Sigmoid colon (tissue), 7 donors: ENCODE results near the gene CUL4B. TPM values are rescaled to one million over a fixed set of nuclear protein-coding genes. Genes with fewer than 3 reads are reported as not detected.
"Not testable (repeated sequence)": the region's sequence is repeated elsewhere in the genome, so short reads cannot be mapped to it uniquely, and the experiment has no call there.

Experiments used
- DNase-seq: peaks from one replicate; pipeline ENCODE4 v3.0.0-alpha.2; 2019
- H3K27ac ChIP-seq, 4 donors: fragments of 200-600 bp; sonication (generic); one replicate each; pipeline ENCODE4 v1.5.1; 2016 to 2019; ENCODE audit warnings: mild to moderate bottlenecking in 1 of 4
- H3K27me3 ChIP-seq, 3 donors: fragments of 200-600 bp; sonication (generic); one replicate each; pipeline ENCODE4 v1.5.1; 2019; ENCODE audit warnings: mild to moderate bottlenecking in 1 of 3
- H3K36me3 ChIP-seq, 4 donors: fragments of 200-600 bp; sonication (generic); one replicate each; pipeline ENCODE4 v1.5.1; 2016 to 2019
- H3K4me1 ChIP-seq, 4 donors: fragments of 200-600 bp; sonication (generic); one replicate each; pipeline ENCODE4 v1.5.1; 2017 to 2019
- H3K4me3 ChIP-seq, 4 donors: fragments of 200-600 bp; sonication (generic); one replicate each; pipeline ENCODE4 v1.5.1; 2017 to 2019; ENCODE audit warnings: mild to moderate bottlenecking in 2 of 4, moderate library complexity in 1 of 4
- H3K9me3 ChIP-seq, 4 donors: fragments of 200-600 bp in 3 of 4; sonication (generic) in 3 of 4; one replicate each; pipeline versions ENCODE4 v1.5.1 to v1.6.1; 2013 to 2019
- CTCF ChIP-seq, 4 experiments: fragments of 450-650 bp in 3 of 4; fragments of 200-600 bp in 1 of 4; IDR thresholded peaks; one replicate each; pipeline ENCODE4 v1.5.1; 2016 to 2019; ENCODE audit warnings: antibody characterized with exemption in 4 of 4, mild to moderate bottlenecking in 3 of 4, moderate library complexity in 2 of 4
- EP300 ChIP-seq, 4 donors: sonication (generic); formaldehyde crosslinking; IDR thresholded peaks; one replicate each; pipeline ENCODE4 v1.6.1; 2017; ENCODE audit warnings: antibody characterized with exemption in 4 of 4
- POLR2A ChIP-seq, 2 donors: fragments of 450-650 bp; IDR thresholded peaks; one replicate each; pipeline ENCODE4 v1.6.1; 2016; ENCODE audit warnings: antibody characterized with exemption in 2 of 2, mild to moderate bottlenecking in 2 of 2, moderate library complexity in 2 of 2
- POLR2AphosphoS5 ChIP-seq, 4 donors: sonication (generic); formaldehyde crosslinking; IDR thresholded peaks; one replicate each; pipeline ENCODE4 v1.6.1; 2017; ENCODE audit warnings: antibody characterized with exemption in 4 of 4
- WGBS, 2 donors: extraction: QIAGEN DNeasy Blood & Tissue Kit; methylation state at CpG; one replicate each; pipeline ENCODE4 v1.1.7; 2013; 5-methylcytosine and 5-hydroxymethylcytosine counted together
- intact Hi-C: fragments of 100-400 bp; cut with DNase I; formaldehyde crosslinking; loops from one replicate; pipeline ENCODE4 v1.15.1; 2023
- polyA plus RNA-seq, 3 donors: library from polyadenylated mRNA; stranded (reverse); fragments of 200-250 nt; gene quantifications; one replicate each; pipeline ENCODE4 v1.2.3, GENCODE V29; 2013
- total RNA-seq, 4 donors: library from RNA; depleted of rRNA; stranded (reverse); fragments of >200 nt; gene quantifications; one replicate each; pipeline ENCODE4 v1.1.0, GENCODE V29; 2016
- donor health status: healthy with polysubstance abuse.
- donor health status: Bipolar disorder and iron deficiency.
- donor health status: healthy.

The CUL4B gene
- total and polyA plus RNA-seq, 7 donors, result 13.8 to 62.0 (median 46.2) TPM

- H3K27me3 ChIP-seq, result no peaks in the 10 kb centered on the region
- no peak for DNase-seq
- no peaks in the 10 kb centered on the region for H3K36me3 ChIP-seq
- intact Hi-C loops, result no loop called here
- no peaks in the 10 kb centered on the region for H3K9me3 ChIP-seq
- no peak for TF ChIP-seq EP300 (IDR thresholded peaks at IDR 0.05)
- TF ChIP-seq CTCF (IDR thresholded peaks at IDR 0.05), result no peak
- TF ChIP-seq POLR2A (IDR thresholded peaks at IDR 0.05), result no peak
- TF ChIP-seq POLR2AphosphoS5 (IDR thresholded peaks at IDR 0.05), result no peak
- H3K4me3 ChIP-seq, result no peak overlapping the region
- 89 to 91% methylated on average over 18 of the region's 18 CpGs for WGBS, 2 donors
- no peak overlapping the region for H3K27ac ChIP-seq
- H3K4me1 ChIP-seq, result no peaks in the 10 kb centered on the region
Measured at GRCh38 chrX:120575379-120576114, 14.8 kb upstream of the CUL4B start.

DNA sequence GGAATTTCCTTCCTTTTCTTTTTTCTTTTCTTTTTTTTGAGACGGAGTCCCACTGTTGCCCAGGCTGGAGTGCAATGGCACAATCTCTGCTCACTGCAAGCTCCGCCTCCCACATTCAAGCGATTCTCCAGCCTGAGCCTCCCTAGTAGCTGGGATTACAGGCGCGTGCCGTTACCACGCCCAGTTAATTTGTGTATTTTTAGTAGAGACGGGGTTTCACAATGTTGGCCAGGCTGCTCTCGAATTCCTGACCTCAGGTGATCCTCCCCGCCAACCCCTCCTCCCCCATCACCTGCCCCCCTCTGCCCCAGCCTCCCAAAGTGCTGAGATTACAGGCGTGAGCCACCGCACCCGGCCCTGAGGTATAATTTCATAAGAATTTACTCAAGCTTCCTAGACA is 13.0 kb upstream of the CUL4B start:
- H3K9me3 ChIP-seq, H3K27me3 ChIP-seq, H3K4me3 ChIP-seq, intact Hi-C loops, DNase-seq, H3K36me3 ChIP-seq, H3K27ac ChIP-seq, H3K4me1 ChIP-seq: not testable (repeated sequence)
- WGBS, 2 donors, result 89 to 92% methylated on average over 13 of the region's 13 CpGs

- DNase-seq, result no peak
- WGBS, 2 donors, result 59 to 89% methylated on average over 3 of the region's 3 CpGs
- Histone ChIP-seq H3K4me3 (no peak overlapping the region), H3K27me3 (no peaks in the 10 kb centered on the region), H3K27ac (no peak overlapping the region), H3K36me3 (no peaks in the 10 kb centered on the region), H3K9me3 (no peaks in the 10 kb centered on the region), H3K4me1 (no peaks in the 10 kb centered on the region)
- TF ChIP-seq EP300 (IDR thresholded peaks at IDR 0.05), result no peak
- no peak for TF ChIP-seq POLR2AphosphoS5 (IDR thresholded peaks at IDR 0.05)
- no peak for TF ChIP-seq POLR2A (IDR thresholded peaks at IDR 0.05)
- no peak for TF ChIP-seq CTCF (IDR thresholded peaks at IDR 0.05)
- intact Hi-C loops, result no loop called here
Measured at GRCh38 chrX:120570011-120570600, 9.3 kb upstream of the CUL4B start.

DNA sequence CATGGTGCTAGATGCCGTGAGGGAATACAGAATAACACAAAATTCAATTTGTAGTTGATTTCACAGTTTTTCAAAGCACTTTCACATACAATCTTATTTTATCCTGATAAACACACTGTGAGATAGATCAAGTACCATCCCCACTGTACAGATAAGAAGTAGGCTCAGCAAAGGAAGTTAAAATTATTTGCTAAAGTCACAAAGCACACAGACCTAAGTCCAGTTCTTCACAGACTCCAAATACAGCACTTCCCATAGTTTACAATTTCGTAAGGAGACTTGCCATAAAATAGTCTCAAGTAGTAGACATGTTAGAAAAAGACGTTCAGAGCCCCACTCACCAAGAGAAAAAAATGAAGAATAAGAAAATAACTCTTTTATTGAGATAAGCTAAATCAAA is 7.8 kb upstream of the CUL4B start:
- Histone ChIP-seq H3K27ac (no peak overlapping the region), H3K9me3 (no peaks in the 10 kb centered on the region), H3K27me3 (no peaks in the 10 kb centered on the region), H3K36me3 (no peaks in the 10 kb centered on the region), H3K4me3 (no peak overlapping the region), H3K4me1 (no peaks in the 10 kb centered on the region)
- 40 to 73% methylated on average over 3 of the region's 3 CpGs for WGBS, 2 donors
- TF ChIP-seq POLR2AphosphoS5 (IDR thresholded peaks at IDR 0.05) (no peak), EP300 (IDR thresholded peaks at IDR 0.05) (no peak), CTCF (IDR thresholded peaks at IDR 0.05) (no peak), POLR2A (IDR thresholded peaks at IDR 0.05) (no peak)
- no peak for DNase-seq
- intact Hi-C loops, result no loop called here

DNA sequence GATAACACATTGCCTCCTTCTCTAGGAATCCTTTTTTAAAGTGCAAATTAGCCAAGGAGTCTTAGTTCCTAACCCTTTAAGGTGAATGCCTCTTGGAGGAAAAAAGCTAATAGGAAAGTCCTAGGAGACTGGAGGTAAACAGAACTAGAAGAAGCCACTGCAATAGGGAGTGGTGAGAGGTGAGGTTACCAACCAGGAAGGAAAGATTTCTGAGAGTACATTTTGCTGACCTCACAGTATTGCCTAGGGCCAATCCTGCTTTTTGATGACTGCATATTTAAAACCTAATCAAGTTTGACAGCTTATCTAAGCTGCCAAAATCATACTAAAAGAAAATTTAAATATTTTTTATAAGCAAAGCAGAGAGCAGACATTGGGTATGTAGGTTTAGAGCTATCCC is 7.3 kb upstream of the CUL4B start:
- Histone ChIP-seq H3K9me3 (no peaks in the 10 kb centered on the region), H3K4me3 (no peak overlapping the region), H3K36me3 (no peaks in the 10 kb centered on the region), H3K4me1 (peaks cover 0 to 2% (median 0%) of the 10 kb centered on the region in 4 donors), H3K27ac (no peak overlapping the region), H3K27me3 (no peaks in the 10 kb centered on the region)
- no peak for DNase-seq
- intact Hi-C loops, result no loop called here
- TF ChIP-seq EP300 (IDR thresholded peaks at IDR 0.05), result no peak
- no peak for TF ChIP-seq POLR2A (IDR thresholded peaks at IDR 0.05)
- TF ChIP-seq POLR2AphosphoS5 (IDR thresholded peaks at IDR 0.05), result no peak
- no peak for TF ChIP-seq CTCF (IDR thresholded peaks at IDR 0.05)
